GM20000 (cell line): Measurements from ENCODE around the gene CEACAM20.
"Not testable (repeated sequence)": the region's sequence is repeated elsewhere in the genome, so short reads cannot be mapped to it uniquely, and the experiment has no call there.

ENCODE experiments used
- DNase-seq: peaks from one replicate; pipeline ENCODE4 v3.0.0; 2012; ENCODE audit warnings: low spot score
- CTCF ChIP-seq: IDR thresholded peaks from 2 replicates; pipeline ENCODE4 v1.5.1; 2012; ENCODE audit warnings: mild to moderate bottlenecking, control low read depth; ENCODE audit errors: extremely low read depth, missing control alignments

CEACAM20 gene

GRCh38 chr19:44554641-44555246, 25.3 kb upstream of the CEACAM20 start:
- no peak for TF ChIP-seq CTCF
- DNase-seq: no peak

GRCh38 chr19:44553478-44554171, 24.1 kb upstream of the CEACAM20 start:
- TF ChIP-seq CTCF: no peak
- DNase-seq: no peak

- TF ChIP-seq CTCF: peak; percentile 32
- DNase-seq: peak; percentile 32
Observed at GRCh38 chr19:44552324-44552723, 22.8 kb upstream of the CEACAM20 start.

GRCh38 chr19:44551850-44552249, 22.4 kb upstream of the CEACAM20 start:
- no peak for DNase-seq
- TF ChIP-seq CTCF: no peak

- not testable (repeated sequence) for DNase-seq
Observed at GRCh38 chr19:44550976-44551375, 21.5 kb upstream of the CEACAM20 start.

- no peak for TF ChIP-seq CTCF
- no peak for DNase-seq
Observed at GRCh38 chr19:44549507-44549906, 20.0 kb upstream of the CEACAM20 start.

GRCh38 chr19:44548736-44549135, 19.3 kb upstream of the CEACAM20 start:
- no peak for DNase-seq
- no peak for TF ChIP-seq CTCF

- DNase-seq: no peak
- no peak for TF ChIP-seq CTCF
Observed at GRCh38 chr19:44544031-44544430, 14.6 kb upstream of the CEACAM20 start.
